Astrocyte of the hippocampus (primary cell): ENCODE data around the gene HIPK4.
"Not testable (repeated sequence)": the region's sequence is repeated elsewhere in the genome, so short reads cannot be mapped to it uniquely, and the experiment has no call there.

Experiments used
- DNase-seq: peaks from one replicate; pipeline ENCODE4 v3.0.0; 2011; ENCODE audit warnings: low read depth, low spot score

The HIPK4 gene

DNA sequence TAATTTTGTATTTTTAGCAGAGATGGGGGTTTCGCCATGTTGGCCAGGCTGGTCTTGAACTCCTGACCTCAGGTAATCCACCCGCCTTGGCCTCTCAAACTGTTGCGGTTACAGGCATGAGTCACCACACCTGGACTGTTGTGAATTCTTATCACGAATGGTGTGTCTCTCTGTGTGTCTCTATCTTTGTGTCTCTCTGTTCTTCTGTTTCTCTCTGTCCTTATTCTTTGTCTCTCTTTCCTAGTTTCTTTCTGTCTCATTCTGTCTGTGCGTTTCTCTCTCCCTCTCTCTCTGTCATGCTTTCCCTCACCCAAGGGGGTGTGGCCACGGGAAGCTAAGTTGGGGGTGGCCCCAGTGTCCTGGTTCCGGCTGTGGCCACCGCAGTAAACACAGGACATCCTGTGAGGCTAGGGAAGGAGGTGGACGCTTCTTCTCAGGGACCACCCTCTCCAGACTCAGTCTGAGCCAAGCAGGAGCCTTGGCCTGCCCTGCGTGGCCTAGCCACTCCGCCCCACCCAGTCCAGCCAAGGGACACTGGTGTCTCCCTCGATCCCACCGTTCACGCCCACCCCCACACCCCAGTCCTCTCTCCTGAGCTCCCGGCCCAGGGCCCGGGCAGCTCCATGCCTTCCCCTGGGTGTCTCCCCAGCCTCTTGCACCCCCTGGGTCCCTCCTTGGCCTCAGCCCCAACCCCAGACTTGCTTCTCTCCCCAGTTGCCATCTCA lies 27.1 kb upstream of the HIPK4 start:
- DNase-seq, result peak; percentile 23

DNA sequence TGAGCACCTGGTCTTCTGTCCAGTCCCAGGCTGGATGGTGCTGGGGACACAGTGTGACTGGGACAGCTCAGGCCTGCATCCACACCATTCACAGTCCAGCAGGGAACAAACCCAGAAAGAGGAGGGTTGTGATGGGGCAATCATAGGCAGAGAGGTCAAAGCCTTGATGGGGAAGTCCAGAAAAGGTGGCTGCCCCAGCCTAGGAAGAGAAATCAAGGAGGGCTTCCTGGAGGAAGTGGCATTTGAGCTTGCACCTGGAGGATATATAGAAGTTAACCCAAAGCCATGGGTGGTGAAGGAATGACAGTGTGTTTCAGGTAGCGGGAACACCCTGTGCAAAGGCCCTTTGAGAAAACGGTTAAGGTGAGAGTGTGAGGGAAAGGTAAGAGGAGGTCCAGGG lies 25.8 kb upstream of the HIPK4 start:
- no peak for DNase-seq

DNA sequence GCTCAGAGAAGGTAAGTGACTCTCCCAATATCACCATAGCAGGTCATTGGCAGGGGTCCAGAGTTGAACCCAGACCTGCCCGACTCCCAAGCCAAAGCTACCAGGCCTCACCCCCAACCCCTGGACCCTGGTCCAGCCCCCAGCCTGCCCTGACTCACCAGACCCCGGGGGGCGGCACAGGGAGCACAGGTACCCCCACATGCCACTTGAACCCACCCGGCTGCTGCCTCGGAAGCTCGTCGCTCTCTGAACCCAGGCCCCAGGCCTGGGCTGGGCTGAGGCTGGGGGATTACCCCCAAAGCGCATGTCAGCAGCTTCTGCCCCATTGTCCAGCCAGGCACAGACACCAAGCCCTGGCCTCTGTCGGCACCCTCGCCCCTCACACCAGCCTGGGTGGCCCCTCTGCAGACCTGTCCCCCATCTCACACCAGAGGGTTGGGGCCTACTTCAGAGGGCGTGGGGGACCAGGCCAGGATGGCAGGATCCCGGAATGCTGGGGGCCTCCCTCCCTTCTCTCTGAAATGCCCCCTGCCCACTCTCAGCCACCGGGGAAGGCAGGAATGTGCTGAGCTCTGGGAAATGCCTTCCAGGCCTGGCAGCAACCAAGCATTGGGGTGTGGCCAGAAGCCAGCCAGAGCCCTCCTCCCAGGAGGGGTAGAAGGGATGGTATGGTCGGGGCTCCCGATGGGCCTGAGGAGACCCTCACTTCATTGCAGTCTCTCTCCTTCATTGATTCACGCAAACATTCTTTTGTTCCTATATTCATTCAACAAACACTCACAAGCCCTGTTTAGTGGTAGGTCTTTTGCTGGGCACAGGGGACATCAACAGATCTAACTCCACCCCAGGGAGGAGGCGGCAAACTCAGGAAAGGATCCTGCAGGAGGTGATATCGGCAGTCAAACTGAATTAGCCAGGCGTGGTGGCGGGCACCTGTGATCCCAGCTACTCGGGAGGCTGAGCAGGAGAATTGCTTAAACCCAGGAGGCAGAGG lies 24.9 kb upstream of the HIPK4 start:
- DNase-seq, result peak; percentile 52

DNA sequence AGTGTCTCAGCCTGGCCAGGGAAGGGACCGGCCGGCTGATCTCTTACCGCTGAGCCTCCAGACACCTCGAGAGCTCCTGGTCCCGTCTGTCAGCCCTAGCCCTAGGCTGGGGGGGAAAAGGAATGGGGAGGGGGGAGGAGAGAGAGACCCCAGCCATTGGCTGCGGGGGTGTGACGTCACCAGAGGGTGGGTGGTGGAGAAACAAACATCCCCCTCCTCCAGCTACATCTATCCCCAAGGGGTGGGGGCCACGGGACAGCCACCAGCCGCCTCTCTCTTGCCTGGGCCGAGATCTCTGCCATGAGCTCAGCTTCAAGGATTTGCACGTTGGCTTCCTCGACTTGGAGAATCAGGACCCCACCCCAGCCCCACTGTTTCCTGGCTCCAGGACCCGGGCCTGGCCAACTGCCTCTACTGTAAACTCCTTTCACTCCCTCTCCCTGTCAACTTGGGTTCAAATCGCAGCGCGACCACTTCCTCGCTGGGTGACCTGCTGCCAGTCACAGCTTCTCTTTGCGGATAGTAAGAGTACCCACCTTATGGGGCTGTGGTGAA lies 23.4 kb upstream of the HIPK4 start, which contains the start of gene PRX:
TSS of gene PRX (minus strand) at position 88 of the 555 bp plus-strand sequence. CDS start 5,446 bp downstream, outside the sequence.
- DNase-seq, result peak; percentile 36

DNA sequence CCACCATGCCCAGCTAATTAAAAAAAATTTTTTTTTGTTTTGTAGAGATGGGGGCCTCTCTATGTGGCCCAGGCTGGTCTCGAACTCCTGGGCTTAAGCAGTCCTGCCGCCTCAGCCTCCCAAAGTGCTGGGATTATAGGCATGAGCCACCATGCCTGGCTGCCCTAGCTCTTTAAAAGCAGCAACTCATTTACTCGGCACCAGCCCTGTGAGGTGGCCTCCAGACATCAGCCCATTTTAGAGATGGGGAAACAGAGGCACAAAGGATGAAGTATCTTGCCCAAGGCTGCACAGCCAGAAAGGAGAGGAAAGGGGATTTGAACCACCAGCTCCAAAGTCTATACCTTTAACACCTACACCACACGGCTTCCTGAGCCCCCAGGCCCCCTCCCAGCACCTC lies 22.9 kb upstream of the HIPK4 start:
- no peak for DNase-seq

DNA sequence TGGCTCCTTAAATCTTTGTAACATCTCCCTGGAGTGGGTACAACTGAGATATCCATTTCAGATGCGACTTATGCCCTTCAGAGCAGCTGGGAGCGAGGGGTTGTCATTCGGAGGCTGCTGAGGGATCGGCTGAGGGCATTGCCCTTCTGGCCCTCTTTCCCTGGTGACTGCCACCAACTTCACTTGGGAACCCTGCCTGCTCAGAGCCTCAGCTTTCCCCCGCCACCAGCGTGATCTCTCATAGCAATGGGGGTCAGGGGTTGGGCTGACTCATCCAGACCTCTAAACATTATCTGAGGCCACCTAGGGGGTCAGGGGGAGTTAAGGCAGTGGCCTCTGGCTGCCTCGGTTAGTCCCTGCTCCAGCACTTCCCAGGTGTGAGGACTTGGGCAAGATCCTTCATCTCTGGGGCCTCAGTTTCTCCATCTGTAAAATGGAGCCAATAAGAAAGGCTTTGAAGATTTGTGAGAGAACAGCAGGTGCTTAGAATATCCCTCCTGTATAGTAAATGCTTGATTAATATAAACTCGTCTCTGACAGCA lies 22.0 kb upstream of the HIPK4 start:
- no peak for DNase-seq

DNA sequence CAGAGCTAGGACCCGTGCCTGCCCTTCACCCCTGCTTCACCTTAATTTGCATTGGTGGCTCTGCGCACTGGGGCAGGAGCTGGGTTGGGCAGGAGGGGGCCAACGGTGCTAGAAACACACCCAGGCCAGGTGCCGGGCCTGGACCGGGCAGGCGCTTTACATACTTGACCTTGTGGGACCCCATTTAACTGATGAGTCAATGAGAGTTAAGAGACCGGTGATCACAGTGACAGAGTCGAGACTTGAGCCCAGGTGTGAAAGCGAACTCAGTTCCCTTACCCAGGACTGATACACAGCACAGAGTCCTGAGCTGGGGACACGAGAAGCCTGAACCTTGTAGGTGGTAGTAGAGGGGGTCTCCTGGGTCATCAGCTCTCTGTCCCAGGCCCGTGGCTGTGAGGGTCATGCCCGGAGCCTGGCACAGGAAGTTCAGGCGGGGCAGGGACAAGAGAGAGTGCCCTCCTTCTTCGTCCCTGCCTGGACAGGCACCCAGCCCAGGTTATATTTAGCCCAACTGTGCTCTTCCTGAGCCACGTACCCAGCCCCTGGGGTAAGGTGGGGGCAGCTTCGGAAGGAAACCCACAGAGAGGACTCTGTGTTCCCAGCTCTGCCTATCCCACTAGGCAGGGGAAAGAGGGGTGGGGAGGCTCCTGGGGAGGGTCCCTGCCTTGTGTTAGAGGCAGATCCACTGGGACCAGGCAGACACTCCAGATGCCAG lies 21.3 kb upstream of the HIPK4 start:
- no peak for DNase-seq

DNA sequence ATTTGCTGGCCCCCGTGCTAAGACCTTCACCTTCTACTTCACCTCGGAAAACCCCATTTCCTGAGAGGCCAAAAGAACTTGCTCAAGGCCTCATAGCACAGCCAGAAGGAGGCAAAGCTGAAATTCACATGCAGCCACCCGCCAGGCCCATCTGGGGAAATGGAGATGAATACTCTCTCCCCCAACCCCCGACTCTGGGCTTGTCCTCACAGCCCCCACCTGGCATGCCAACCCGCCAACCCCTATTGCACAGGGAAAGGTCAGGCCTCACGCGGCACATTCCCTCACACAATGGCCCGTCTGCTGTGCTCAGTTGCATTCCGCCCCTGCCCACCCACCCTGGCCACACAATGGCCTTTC lies 20.0 kb upstream of the HIPK4 start:
- DNase-seq, result no peak

DNA sequence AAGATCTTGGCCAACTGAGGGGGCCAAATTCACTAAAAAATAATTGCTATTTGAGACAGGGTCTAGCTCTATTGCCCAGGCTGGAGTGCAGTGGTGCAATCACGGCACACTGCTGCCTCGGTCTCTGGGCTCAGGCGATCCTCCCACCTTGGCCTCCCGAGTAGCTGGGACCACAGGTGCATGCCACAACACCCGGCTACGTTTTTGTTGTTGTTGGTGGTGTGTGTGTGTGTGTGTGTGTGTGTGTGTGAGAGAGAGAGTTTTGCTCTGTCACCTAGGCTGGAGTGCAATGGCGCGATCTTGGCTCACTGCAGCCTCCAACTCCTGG lies 18.6 kb upstream of the HIPK4 start:
- not testable (repeated sequence) for DNase-seq

DNA sequence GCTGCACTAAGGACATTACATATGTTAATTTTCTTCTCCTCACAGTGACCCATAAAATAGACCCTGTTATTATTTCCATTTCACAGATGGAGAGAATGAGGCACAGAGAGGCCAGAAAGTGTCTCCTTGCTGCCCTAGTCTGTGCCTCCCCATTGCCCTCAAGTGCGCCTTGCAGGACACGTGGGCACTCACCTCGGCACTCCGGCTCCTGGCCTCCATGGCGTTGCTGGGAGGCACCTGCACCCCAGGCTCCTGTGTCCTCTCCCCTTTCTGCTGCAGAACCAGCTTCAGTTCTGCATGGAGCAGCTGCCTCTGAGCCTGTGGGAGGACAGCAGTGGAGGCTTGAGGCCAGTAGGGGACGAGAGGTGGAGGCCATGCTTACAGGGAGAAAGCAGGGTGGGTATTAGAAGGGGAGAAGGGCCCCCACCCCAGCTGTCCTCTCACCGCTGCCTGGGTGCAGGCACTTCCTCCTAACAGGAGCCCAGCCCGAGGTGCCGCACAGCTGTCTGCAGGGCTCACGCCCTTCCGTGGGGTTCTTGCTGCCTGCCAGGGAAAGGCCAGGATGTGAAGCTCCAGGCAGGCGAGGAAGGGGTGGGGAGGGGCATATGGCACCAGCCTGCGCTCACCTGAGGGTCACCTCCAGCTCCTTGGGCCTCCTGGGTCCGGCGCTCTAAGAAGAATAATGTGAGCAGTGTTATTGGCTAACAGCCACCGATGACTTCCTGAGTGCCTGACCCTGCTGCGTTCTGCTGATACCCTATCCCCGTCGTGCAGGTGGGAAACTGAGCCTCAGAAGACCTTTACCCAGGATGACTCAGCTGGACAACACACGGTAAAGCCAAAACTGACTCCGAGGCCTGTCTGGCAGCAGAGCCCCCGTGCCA lies 18.0 kb upstream of the HIPK4 start:
- DNase-seq, result no peak

DNA sequence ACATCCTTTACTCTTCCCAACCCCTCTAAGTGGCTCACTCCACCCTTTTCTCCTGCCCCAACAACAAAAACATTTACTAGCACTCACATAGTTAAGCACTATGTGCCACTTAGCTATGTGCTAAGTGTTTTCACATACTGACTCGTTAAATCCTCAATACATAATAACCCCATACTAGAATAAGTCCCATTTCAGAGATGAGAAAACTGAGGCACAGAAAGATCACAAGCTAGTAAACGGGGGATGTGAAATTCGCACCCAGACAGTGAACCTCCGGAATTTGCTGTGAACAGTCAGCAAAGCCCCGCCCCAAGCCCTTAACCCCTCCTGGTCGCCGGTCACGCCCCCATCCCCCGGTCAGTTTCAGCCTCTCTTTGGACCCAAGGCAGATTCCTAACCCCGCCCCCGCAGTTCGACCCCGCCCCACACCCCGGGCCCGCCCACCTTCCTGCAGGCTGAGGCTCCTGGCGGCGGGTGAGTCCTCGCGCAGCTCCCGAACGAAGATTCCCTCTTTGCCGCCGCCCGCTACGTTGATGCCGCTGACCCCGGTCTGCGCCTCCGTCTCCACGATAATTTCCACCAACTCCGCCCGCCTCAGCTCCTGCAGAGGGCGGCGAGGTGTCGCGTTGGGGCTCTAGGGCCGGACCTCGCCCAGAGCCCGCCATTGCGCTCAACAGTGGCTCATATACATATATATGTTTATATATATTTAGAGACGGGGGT lies 13.4 kb upstream of the HIPK4 start:
- peak; percentile 93 for DNase-seq

DNA sequence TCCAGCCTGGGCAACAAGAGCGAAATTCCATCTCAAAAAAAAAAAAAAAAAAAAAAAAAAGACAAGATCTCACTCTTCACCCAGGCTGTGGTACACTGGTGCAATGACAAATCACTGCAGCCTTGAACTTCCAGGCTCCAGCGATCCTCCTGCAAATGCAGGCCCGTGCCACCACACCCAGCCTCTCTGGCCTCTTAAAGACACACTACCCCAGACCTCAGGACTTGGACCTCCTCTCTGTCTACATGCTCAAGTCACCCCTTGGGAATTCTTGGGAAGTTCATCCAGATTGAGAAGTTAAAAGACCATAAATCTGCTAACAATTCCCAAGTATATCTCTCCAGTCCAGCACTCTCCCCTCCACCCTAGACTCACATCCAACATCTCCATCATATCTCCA lies 10.6 kb upstream of the HIPK4 start:
- no peak for DNase-seq

DNA sequence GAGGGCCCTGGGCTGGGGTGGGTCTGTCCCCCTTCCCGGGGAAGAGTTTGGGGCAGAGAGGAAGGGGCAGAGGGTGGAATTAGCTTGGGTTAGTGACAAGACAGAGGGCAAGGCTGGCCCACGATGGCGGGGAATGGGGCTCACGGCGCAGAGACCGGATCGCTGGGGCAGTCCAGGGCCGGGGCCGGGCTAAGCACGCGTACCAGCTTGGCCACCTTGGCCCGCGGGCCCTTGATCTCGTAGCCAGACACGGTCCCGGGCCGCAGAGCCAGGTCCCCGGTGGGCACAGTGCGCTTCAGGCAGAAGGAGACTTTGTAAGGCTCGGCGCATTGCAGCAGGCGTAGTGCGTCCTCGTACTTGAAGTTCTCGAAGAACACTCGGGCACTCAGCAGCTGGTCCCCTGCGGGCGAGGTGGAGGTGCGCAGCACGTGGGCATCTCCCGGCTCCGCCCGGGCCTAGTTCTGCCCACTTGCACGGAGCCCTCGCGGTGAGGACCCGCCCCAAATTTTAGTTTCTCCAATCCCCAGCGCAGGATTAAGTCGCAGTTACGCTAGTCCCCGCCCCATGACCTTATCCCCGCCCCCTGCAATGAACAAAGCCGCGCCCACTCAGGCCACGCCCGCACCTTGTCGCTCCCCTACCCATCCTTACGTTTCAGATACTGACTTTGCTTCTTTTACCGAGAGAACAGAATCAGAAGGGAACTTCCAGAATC lies 8.6 kb upstream of the HIPK4 start:
- peak; percentile 59 for DNase-seq

DNA sequence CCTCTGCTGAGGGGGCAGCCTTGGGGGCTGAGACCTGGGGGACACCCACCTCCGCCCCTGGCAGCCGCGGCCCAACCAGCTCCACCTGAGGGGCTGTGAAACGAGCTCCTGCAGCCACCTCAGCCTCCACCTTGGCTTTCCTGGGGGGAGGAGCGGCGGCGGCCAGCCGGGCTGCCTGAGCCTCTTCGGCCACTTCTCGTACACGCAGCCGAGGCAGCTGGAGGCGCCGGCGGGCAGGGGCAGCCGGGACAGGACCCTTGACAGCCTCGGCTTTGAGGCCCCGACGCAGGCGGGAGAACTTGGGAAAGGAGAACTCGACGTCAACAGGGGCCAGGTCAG lies 7.6 kb upstream of the HIPK4 start:
- DNase-seq, result no peak

DNA sequence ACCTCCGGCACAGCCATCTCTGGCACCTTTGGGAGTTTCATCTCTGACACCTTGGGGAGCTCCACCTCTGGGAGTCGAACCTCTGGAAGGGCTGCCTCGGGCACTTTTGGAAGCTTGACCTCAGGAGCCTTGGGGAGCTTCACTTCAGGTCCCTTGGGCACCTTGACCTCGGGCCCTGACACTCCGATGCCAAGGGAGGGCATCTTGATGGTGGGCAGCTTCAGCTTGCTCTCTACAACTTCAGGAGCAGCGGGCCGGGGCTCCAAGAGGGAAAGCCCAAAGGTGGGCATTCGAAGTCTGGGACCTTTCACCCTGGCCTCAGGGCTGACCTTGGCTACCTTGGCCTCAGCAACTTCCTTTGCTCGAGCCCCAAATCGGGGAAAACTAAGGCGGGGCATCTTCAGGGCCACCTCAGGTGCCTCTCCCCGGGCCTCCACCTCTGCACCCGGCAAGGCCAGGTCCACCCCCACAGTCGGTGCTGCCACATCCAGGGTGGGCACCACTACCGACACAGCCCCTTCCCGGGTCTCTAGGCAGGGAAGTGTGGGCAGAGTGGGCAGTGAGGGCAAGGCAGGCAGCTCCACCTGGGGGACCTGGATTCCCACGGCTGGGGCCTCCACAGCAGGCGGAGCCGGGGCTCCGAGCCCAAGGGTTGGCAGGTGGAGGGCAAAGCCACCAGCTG lies 7.0 kb upstream of the HIPK4 start:
- DNase-seq, result no peak

DNA sequence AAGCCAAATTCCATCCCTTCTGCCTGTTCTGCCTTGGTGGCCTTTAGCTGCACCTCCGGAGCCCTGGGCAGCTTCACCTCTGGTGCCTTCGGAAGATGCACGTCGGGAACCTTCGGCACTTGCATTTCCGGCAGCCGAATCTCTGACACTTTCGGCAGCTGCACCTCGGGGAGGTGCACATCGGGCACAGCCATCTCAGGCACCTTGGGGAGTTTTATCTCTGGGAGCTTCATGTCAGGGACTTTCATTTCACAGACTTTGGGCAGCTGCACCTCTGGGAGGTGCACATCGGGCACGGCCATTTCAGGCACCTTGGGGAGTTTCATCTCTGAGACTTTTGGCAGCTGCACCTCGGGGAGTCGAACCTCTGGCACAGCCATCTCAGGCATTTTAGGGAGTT lies 6.0 kb upstream of the HIPK4 start:
- no peak for DNase-seq

DNA sequence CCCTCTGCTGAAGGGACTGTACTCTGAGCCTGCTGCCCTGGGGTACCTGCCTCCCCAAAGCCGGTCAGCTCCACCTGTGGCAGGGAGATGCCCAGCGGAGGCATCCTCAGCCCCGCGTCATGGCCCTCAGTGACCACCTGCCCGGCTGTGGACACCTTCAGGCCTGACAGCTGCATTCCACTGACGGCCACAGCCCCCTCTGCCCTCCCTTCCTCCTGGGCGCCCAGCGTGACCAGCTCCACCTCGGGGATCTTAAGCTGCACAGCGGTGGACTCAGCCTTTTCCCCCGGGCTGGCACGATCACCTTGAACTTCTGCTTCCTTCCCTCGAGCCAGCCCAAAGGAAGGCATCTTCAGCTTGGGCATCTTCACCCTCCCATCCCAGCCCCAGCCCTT lies 4.8 kb upstream of the HIPK4 start:
- no peak for DNase-seq

DNA sequence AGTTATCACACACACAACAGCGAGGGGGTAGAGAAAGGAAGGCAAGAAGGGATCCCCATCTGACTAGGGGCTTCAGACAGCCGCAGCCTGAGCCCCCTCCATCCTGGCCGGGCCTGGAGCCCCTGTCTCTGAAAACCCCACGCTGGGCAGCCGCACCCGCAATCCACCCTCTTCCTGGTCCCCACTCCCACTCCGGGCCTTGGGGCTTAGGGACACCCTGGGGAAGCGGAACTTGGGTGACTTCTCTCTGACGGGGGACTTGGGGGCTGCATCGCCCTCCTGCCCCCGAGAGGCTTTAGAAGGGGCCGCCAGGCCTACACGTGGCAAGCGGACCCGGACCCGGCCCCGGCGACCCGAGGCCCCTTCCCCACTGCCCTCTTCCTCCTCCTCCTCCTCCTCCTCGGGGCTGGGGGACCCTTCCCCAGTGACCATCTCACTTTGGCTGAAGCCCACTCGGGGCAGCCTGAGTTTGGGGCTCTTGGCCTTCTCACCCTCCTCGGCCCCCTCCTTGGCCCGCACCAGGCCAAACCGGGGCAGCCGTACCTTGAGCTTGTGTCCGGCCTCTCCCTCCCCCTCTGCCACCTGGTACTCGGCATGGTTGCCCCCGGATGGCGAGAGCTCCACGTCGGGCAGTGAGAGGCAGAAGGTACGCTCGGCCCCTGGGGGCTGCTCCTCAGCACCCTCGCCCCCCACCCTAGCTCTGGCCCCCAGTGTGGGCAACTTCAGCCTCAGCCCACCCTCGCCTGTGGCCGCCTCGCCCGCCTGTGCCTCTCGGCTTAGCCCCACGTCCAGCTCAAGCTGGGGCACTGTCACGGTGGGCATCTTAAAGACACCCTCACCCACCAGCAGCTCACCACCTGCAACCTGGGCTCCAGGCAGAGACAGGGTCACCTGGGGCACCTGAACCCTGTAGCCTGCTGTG lies 4.2 kb upstream of the HIPK4 start:
- no peak for DNase-seq
